Endothelial cell of umbilical vein (primary cell): ENCODE results near the gene ALPL. TPM values are rescaled to one million over a fixed set of nuclear protein-coding genes. Genes with fewer than 3 reads are reported as not detected.
A peak's percentile ranks its signal among the peaks of the same experiment; 100 is the strongest.

ENCODE experiments used
- BruUV-seq: library from RNA; stranded (reverse); fragments of 400-500 nt; replicated peaks from 2 replicates; lab custom pipeline; 2021; lab: Mats Ljungman, UMichigan
- CTCF ChIA-PET: fragments of 300-600, 350-600 bp; sonication (Branson Sonifier 250); formaldehyde crosslinking; loops from one replicate; lab custom pipeline; 2021; ENCODE audit warnings: antibody characterized with exemption, inconsistent platforms; lab: Charles Lee
- POLR2A ChIA-PET: fragments of 300-600, 350-600 bp; sonication (Branson Sonifier 250); formaldehyde crosslinking; loops from one replicate; lab custom pipeline; 2021; ENCODE audit warnings: antibody characterized with exemption, inconsistent platforms; lab: Charles Lee
- DNase-seq: peaks from one replicate; pipeline ENCODE4 v3.0.0-alpha.2; 2011; ENCODE audit warnings: low read depth, low spot score
- FAIRE-seq: peaks from 2 replicates; lab custom pipeline; 2011; peaks lifted over from hg19 to GRCh38; lab: Jason Lieb, UNC
- H2AFZ ChIP-seq: 2 replicates; pipeline ENCODE4 v1.6.0; 2012; ENCODE audit warnings: low read depth, low read length, control low read depth, inconsistent platforms
- H3K27ac ChIP-seq: 2 replicates; pipeline ENCODE4 v1.5.1; 2011; ENCODE audit warnings: low read depth, mild to moderate bottlenecking, control low read depth, low read length, moderate library complexity; ENCODE audit not compliant: insufficient read depth
- H3K27me3 ChIP-seq, 2 experiments: 2 replicates each; pipeline versions ENCODE4 v1.6.0 to v1.6.1; 2011; ENCODE audit warnings: low read length in 2 of 2, mixed read lengths in 1 of 2; ENCODE audit not compliant: control insufficient read depth in 2 of 2, insufficient read depth in 2 of 2
- H3K36me3 ChIP-seq, 2 experiments: 2 replicates in 1 of 2; 3 replicates in 1 of 2; pipeline ENCODE4 v1.5.1; 2011; ENCODE audit warnings: low read length in 2 of 2, mild to moderate bottlenecking in 1 of 2, moderate library complexity in 1 of 2; ENCODE audit not compliant: control insufficient read depth in 2 of 2, insufficient read depth in 2 of 2; ENCODE audit errors: extremely low read depth in 1 of 2
- H3K4me1 ChIP-seq: 3 replicates; pipeline ENCODE4 v1.5.1; 2011; ENCODE audit warnings: mild to moderate bottlenecking, low read length; ENCODE audit not compliant: control insufficient read depth, insufficient read depth; ENCODE audit errors: extremely low read depth
- H3K4me2 ChIP-seq: 2 replicates; pipeline ENCODE4 v1.6.1; 2011; ENCODE audit warnings: low read length, control low read depth, mixed read lengths; ENCODE audit not compliant: insufficient read depth
- H3K4me3 ChIP-seq, 3 experiments: fragments of 200-600 bp in 1 of 3; sonication (generic), shearing (Covaris generic) in 1 of 3; replicated peaks in 1 of 3; 2 replicates each; pipeline ENCODE4 v1.5.1; 2011 to 2016; ENCODE audit warnings: control low read depth in 3 of 3, low read length in 3 of 3, mild to moderate bottlenecking in 2 of 3, inconsistent platforms in 1 of 3, low read depth in 1 of 3, moderate library complexity in 1 of 3; ENCODE audit not compliant: insufficient read depth in 1 of 3
- H3K79me2 ChIP-seq: 2 replicates; pipeline ENCODE4 v1.6.0; 2012; ENCODE audit warnings: low read length, inconsistent platforms; ENCODE audit not compliant: control insufficient read depth, insufficient read depth
- H3K9ac ChIP-seq: replicated peaks from 2 replicates; pipeline ENCODE3; 2011; ENCODE audit warnings: low read length, control low read depth; ENCODE audit not compliant: insufficient read depth; ENCODE audit errors: extremely low read depth
- H3K9me1 ChIP-seq: replicated peaks from 3 replicates; pipeline ENCODE4 v1.6.0; 2011; ENCODE audit warnings: mild to moderate bottlenecking, low read length; ENCODE audit not compliant: control insufficient read depth, insufficient read depth; ENCODE audit errors: extremely low read depth
- H3K9me3 ChIP-seq: replicated peaks from 2 replicates; pipeline ENCODE4 v1.5.1; 2012; ENCODE audit warnings: low read length, inconsistent platforms; ENCODE audit not compliant: control insufficient read depth, insufficient read depth
- H4K20me1 ChIP-seq: replicated peaks from 2 replicates; pipeline ENCODE3; 2011; ENCODE audit warnings: mild to moderate bottlenecking, low read length; ENCODE audit not compliant: control insufficient read depth, insufficient read depth; ENCODE audit errors: extremely low read depth
- CTCF ChIP-seq, 2 donors: IDR thresholded peaks; 1 replicate in 1 of 2; 2 replicates in 1 of 2; pipeline ENCODE4 v1.5.1; 2011; ENCODE audit warnings: low read length in 2 of 2, mild to moderate bottlenecking in 2 of 2, moderate library complexity in 2 of 2, control low read depth in 1 of 2, inconsistent platforms in 1 of 2, low read depth in 1 of 2; ENCODE audit not compliant: insufficient read depth in 1 of 2; ENCODE audit errors: extremely low read depth in 1 of 2
- EZH2 ChIP-seq: IDR thresholded peaks from 2 replicates; pipeline ENCODE4 v1.6.1; 2012; ENCODE audit warnings: borderline replicate concordance, low read depth, mild to moderate bottlenecking, moderate library complexity, low read length, inconsistent platforms; ENCODE audit not compliant: severe bottlenecking
- FOS ChIP-seq: IDR thresholded peaks from 2 replicates; pipeline ENCODE4 v1.6.1; 2011; ENCODE audit warnings: mild to moderate bottlenecking, low read length, moderate library complexity, borderline replicate concordance; ENCODE audit not compliant: insufficient read depth
- GATA2 ChIP-seq: IDR thresholded peaks from 2 replicates; pipeline ENCODE4 v1.7.0; 2011; ENCODE audit warnings: low read depth, mild to moderate bottlenecking, moderate library complexity, mixed read lengths, low read length; ENCODE audit not compliant: insufficient read length, insufficient read depth
- JUN ChIP-seq: IDR thresholded peaks from 2 replicates; pipeline ENCODE4 v1.6.1; 2011; ENCODE audit warnings: borderline replicate concordance, low read depth; ENCODE audit not compliant: insufficient read length, insufficient read depth
- MYC ChIP-seq: IDR thresholded peaks from one replicate; pipeline ENCODE4 v1.6.1; 2011; ENCODE audit warnings: mild to moderate bottlenecking, low read depth, low read length
- POLR2A ChIP-seq: IDR thresholded peaks from 2 replicates; pipeline ENCODE4 v1.6.1; 2012; ENCODE audit warnings: low read depth, mild to moderate bottlenecking, control low read depth, low read length
- POLR2AphosphoS5 ChIP-seq: IDR thresholded peaks from 2 replicates; pipeline ENCODE4 v1.6.1; 2012; ENCODE audit warnings: low read depth, mild to moderate bottlenecking, control low read depth, low read length, moderate library complexity; ENCODE audit not compliant: insufficient read depth
- dilution Hi-C: fragments of 300-500 bp; cut with MboI; formaldehyde crosslinking; loops from one replicate; pipeline ENCODE4 v1.15.0; 2019; ENCODE audit warnings: low sequenced_read_pairs; ENCODE audit not compliant: extremely low pct_ligation_motif_present
- intact Hi-C: fragments of 100-400 bp; cut with micrococcal nuclease; formaldehyde crosslinking; loops from one replicate; pipeline ENCODE4 v1.10.0; 2022
- polyA plus RNA-seq, 4 experiments: library from polyadenylated mRNA; depleted of rRNA in 3 of 4; stranded (reverse) in 3 of 4; unstranded in 1 of 4; fragments of >200 nt; gene quantifications; 2 replicates each; pipeline versions ENCODE4 v1.2.1 to v1.2.3, GENCODE V29; 2011 to 2012; ENCODE audit warnings: missing spikeins in 1 of 4
- total RNA-seq: library from RNA; stranded (reverse); gene quantifications from 2 replicates; pipeline ENCODE4 v1.2.3, GENCODE V29; 2021
- TF ChIP-seq, protein P1 (sequence below): IDR thresholded peaks from 2 replicates; pipeline ENCODE4 v1.6.1; 2011; ENCODE audit not compliant: insufficient read depth, insufficient read length

Gene ALPL
- total and polyA plus RNA-seq, 2 donors (not counting 3 experiments of a cell fraction or from before 2014, with no cell fraction given), result 0.38 to 0.92 TPM

DNA sequence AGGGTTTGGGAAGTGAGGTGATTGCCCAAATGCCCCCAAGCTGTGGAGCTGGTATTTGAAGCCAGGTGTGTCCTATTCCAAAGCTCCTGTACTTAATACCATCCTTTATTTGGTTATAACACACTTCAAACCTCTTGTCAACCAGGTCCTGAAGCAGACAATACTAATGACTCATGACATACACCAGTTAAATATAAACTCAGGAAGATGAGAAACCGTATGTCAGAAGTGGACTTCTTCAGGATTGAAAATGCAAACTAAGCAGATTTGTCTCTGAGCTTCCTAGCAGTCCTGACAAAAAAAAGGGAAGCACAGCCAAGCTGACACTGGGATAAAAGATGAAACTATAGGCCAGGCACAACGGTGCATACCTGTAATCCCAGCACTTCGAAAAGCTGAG is 70.6 kb downstream of the ALPL start:
- peaks cover 0 to 9% of the 10 kb centered on the region in 2 experiments for H3K27me3 ChIP-seq
- H3K36me3 ChIP-seq, result no peaks in the 10 kb centered on the region
- dilution Hi-C loops (no loop called here), intact Hi-C loops (loop anchor here (10.0 kb wide), 1 partner anchor 325 kb away; no protein-coding TSS in a partner anchor)
- H3K4me3 ChIP-seq, result no peak overlapping the region
- H3K4me1 ChIP-seq, result peaks cover 7% of the 10 kb centered on the region
- no peaks in the 10 kb centered on the region for H4K20me1 ChIP-seq
- H3K79me2 ChIP-seq, result no peaks in the 10 kb centered on the region
- FAIRE-seq (peak; percentile 70), DNase-seq (no peak)
- no peak overlapping the region for H2AFZ ChIP-seq
- no peaks in the 10 kb centered on the region for H3K9me3 ChIP-seq
- POLR2A ChIA-PET, result no interaction called here
- no peak overlapping the region for H3K4me2 ChIP-seq
- no peak overlapping the region for H3K27ac ChIP-seq
- H3K9me1 ChIP-seq, result no peaks in the 10 kb centered on the region
- H3K9ac ChIP-seq, result no peak overlapping the region
- BruUV-seq, result no TSS peak
- CTCF ChIA-PET, result interaction anchor here (0.7 to 1.4 kb wide), 4 partner anchors 15 to 204 kb away, joined by 3 to 5 read pairs (median 4); partner anchors contain the start of gene ALPL
- TF ChIP-seq JUN (no peak), FOS (peak; percentile 9)

DNA sequence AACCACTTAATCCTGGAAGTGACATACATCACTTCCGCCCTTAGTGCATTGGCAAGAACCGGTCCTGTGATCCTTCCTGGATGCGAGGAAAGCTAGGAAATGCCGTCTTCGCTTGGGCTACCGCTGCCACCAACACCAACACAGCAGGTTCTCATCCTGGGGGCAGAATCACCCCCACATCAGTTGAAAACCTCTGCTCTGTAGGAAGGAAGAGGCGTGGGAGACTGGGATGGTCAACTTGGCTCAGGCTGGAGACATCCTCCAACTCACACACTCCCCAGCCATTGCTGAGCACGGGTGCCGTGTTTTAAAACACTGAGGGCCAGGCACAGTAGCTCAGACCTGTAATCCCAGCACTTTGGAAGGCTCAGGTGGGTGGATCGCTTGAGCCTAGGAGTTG is 74.9 kb downstream of the ALPL start:
- H3K27ac ChIP-seq, result no peak overlapping the region
- intact Hi-C loops (no loop called here), dilution Hi-C loops (no loop called here)
- H3K36me3 ChIP-seq, result no peaks in the 10 kb centered on the region
- peaks cover 12% of the 10 kb centered on the region for H3K4me1 ChIP-seq
- no peak for TF ChIP-seq CTCF (IDR thresholded peaks at IDR 0.05; ENCODE audit: extremely low read depth in 1 of 2, insufficient read depth in 1 of 2, low read depth in 1 of 2, low read length in 2 of 2)
- no peak for TF ChIP-seq POLR2AphosphoS5
- TF ChIP-seq, protein P1, sequence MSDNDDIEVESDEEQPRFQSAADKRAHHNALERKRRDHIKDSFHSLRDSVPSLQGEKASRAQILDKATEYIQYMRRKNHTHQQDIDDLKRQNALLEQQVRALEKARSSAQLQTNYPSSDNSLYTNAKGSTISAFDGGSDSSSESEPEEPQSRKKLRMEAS, result no peak
- no peak for TF ChIP-seq JUN
- TF ChIP-seq FOS, result no peak
- TF ChIP-seq EZH2, result no peak
- TF ChIP-seq MYC, result no peak
- TF ChIP-seq POLR2A, result no peak
- TF ChIP-seq GATA2, result no peak
- H3K27me3 ChIP-seq, result peaks cover 0 to 15% of the 10 kb centered on the region in 2 experiments
- DNase-seq, result no peak
- no peaks in the 10 kb centered on the region for H3K9me1 ChIP-seq
- H2AFZ ChIP-seq, result no peak overlapping the region
- no peak overlapping the region for H3K4me3 ChIP-seq
- H3K9me3 ChIP-seq, result no peaks in the 10 kb centered on the region
- H3K9ac ChIP-seq, result no peak overlapping the region
- ChIA-PET CTCF (interaction anchor here (1.4 kb wide), 1 partner anchor 13 kb away, joined by 4 read pairs; no protein-coding TSS in a partner anchor), POLR2A (no interaction called here)
- BruUV-seq, result no TSS peak
- no peak overlapping the region for H3K4me2 ChIP-seq
- H3K79me2 ChIP-seq, result no peaks in the 10 kb centered on the region
- FAIRE-seq, result no peak
- H4K20me1 ChIP-seq, result no peaks in the 10 kb centered on the region
